HG03432 (cell line): ENCODE data around the gene ITIH1.
"Not testable (repeated sequence)": the region's sequence is repeated elsewhere in the genome, so short reads cannot be mapped to it uniquely, and the experiment has no call there.

ENCODE experiments used
- ATAC-seq: cut with Tn5 transposase; IDR thresholded peaks from one replicate; pipeline ENCODE4 v1.9.1; 2021; ENCODE audit warnings: mild to moderate bottlenecking, moderate library complexity; ENCODE audit not compliant: unreplicated experiment

Gene ITIH1

GRCh38 chr3:52777127-52777958, at the start of gene ITIH1:
Gene ITIH1 (plus strand): TSS chr3:52777599. CDS start chr3:52777616, 17 bp downstream.
- no peak for ATAC-seq

GRCh38 chr3:52728753-52729152, 48.6 kb upstream of the ITIH1 start:
- not testable (repeated sequence) for ATAC-seq

- no peak for ATAC-seq
These were observed 46.7 kb upstream of the ITIH1 start for GRCh38 chr3:52730681-52731080.

GRCh38 chr3:52731590-52731989, 45.8 kb upstream of the ITIH1 start:
- no peak for ATAC-seq

- no peak for ATAC-seq
These were observed 44.0 kb upstream of the ITIH1 start for GRCh38 chr3:52733256-52733891.

- ATAC-seq, result no peak
These were observed 37.7 kb upstream of the ITIH1 start for GRCh38 chr3:52739730-52740129.

- ATAC-seq, result no peak
These were observed 34.9 kb upstream of the ITIH1 start for GRCh38 chr3:52742418-52743041.

- ATAC-seq, result no peak
These were observed 34.2 kb upstream of the ITIH1 start for GRCh38 chr3:52743152-52743551.

GRCh38 chr3:52743721-52744120, 33.7 kb upstream of the ITIH1 start:
- no peak for ATAC-seq

GRCh38 chr3:52752045-52752660, 25.2 kb upstream of the ITIH1 start:
- ATAC-seq, result no peak

- no peak for ATAC-seq
These were observed 23.0 kb upstream of the ITIH1 start for GRCh38 chr3:52754373-52754772.

- ATAC-seq, result no peak
These were observed 21.3 kb upstream of the ITIH1 start for GRCh38 chr3:52756141-52756540.

- no peak for ATAC-seq
These were observed 13.9 kb upstream of the ITIH1 start for GRCh38 chr3:52763466-52763865.

GRCh38 chr3:52769786-52770455, 7.5 kb upstream of the ITIH1 start:
- ATAC-seq, result no peak

GRCh38 chr3:52770496-52771333, 6.7 kb upstream of the ITIH1 start, which contains the start of gene NEK4:
Gene NEK4 (minus strand): TSS chr3:52770940. CDS start chr3:52770746, 194 bp downstream.
- peak; percentile 96 for ATAC-seq

GRCh38 chr3:52771334-52771681, 6.1 kb upstream of the ITIH1 start:
- ATAC-seq, result peak; percentile 7

GRCh38 chr3:52771702-52772101, 5.7 kb upstream of the ITIH1 start:
- ATAC-seq, result no peak

GRCh38 chr3:52773361-52774065, 3.9 kb upstream of the ITIH1 start:
- ATAC-seq, result no peak

GRCh38 chr3:52774066-52774713, 3.2 kb upstream of the ITIH1 start:
- ATAC-seq, result no peak
